Fibroblast of skin of back (primary cell): ENCODE measurements around the gene GSTM4.

Source experiments
- DNase-seq: peaks from one replicate; pipeline ENCODE4 v3.0.0-alpha.2; 2013

GSTM4 gene

DNA sequence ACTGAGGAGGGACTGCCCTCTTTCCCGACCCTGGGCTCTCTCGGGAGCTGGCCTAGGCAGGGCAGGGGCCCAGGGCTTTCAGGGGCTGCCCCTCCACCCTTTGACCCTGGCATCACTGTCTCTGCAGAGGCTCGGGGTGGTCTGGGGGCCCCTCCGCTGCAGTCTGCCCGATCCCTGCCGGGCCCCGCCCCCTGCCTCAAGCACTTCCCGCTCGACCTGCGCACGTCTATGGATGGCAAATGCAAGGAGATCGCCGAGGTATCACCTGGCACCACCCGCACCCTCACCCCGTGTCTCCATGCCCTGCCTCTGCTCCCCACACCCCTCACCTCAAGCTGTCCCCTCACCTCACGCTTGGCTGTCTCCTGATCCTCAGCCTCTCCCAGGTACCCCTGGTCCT lies 30.7 kb upstream of the GSTM4 start:
- no peak for DNase-seq

DNA sequence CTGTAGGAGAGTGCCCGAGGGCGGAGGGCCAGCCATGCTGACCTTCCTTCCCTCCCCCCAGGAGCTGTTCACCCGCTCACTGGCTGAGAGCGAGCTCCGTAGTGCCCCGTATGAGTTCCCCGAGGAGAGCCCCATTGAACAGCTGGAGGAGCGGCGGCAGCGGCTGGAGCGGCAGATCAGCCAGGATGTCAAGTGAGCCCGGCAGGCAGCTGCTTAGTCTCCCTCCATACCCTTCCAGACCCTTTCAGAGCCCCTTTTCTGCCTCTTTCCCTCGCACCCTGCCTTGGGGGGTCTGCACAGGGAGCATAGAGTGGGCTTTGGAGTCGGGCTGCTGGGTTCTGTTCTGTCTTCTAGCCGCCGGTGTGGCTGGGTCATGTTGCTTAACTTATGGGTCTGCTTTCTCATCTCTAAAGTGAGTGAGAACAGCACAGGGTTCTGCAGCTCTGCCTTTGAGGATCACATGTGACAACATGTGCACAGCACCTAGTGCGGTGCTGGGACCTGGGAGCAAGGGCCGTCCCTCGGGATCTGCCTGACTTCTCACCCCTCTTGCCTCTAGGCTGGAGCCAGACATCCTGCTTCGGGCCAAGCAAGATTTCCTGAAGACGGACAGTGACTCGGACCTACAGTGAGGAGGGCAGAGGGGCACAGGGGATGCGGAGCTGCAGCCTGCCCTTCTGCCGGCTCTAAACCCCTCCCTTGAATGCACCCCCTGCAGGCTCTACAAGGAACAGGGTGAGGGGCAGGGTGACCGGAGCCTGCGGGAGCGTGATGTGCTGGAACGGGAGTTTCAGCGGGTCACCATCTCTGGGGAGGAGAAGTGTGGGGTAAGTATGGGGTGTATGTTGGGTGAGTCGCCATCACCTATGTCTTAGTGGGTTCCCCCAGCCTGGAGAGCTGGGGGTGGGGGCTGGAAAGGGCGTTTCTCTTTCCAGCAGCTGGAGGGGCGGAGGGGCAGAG lies 30.0 kb upstream of the GSTM4 start:
- no peak for DNase-seq

DNA sequence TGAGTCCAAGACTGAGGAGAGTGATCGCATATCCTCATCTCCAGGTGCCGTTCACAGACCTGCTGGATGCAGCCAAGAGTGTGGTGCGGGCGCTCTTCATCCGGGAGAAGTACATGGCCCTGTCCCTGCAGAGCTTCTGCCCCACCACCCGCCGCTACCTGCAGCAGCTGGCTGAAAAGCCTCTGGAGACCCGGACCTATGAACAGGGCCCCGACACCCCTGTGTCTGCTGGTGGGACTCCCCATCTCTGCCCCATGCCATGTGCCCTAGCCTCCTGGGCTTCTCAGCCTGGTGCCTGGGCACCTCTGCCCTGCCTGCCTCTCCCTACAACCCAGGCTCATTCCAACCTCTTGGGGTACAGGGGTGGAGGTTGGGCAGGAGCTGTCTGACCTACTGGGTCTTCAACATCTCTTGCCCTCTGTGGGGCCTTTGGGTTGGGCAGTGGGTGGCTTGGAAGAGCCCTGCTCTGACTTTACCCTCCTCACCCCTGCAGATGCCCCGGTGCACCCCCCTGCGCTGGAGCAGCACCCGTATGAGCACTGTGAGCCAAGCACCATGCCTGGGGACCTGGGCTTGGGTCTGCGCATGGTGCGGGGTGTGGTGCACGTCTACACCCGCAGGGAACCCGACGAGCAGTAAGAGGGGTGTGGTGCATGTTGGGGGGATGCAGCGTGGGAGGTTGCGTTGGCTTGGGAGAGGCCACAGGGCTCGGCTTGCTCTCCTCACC lies 29.1 kb upstream of the GSTM4 start:
- DNase-seq: no peak

- DNase-seq: no peak
Observed at GRCh38 chr1:109627692-109628399, 28.1 kb upstream of the GSTM4 start.

DNA sequence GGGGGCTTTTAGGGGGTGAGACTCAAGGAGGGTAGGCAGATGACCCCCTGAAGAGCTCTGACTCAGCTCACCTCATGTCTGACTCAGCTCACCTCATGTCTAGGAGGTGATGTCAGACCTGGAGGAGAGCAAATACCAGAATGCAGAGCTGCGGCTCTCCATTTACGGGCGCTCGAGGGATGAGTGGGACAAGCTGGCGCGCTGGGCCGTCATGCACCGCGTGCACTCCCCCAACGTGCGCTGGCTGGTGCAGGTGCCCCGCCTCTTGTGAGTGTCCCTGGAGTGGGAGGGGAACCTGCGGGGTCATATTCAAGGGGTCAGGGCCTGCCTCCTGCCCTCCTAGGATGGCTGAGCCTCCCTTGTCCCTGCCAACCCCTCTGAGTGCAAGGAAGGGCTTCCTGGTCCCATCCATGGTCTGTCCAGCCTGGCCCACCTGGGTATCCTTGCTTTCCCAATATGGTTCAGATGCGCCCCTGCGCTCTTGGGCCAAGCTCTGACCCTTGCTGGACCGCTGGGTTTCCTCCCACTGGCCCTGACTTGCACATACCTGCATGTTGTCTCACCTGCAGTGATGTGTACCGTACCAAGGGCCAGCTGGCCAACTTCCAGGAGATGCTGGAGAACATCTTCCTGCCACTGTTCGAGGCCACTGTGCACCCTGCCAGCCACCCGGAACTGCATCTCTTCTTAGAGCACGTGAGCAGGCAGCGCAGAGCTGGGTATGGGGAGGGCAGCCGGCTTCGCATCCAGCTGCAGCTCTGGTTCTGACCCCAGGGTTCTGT lies 27.2 kb upstream of the GSTM4 start:
- no peak for DNase-seq

DNA sequence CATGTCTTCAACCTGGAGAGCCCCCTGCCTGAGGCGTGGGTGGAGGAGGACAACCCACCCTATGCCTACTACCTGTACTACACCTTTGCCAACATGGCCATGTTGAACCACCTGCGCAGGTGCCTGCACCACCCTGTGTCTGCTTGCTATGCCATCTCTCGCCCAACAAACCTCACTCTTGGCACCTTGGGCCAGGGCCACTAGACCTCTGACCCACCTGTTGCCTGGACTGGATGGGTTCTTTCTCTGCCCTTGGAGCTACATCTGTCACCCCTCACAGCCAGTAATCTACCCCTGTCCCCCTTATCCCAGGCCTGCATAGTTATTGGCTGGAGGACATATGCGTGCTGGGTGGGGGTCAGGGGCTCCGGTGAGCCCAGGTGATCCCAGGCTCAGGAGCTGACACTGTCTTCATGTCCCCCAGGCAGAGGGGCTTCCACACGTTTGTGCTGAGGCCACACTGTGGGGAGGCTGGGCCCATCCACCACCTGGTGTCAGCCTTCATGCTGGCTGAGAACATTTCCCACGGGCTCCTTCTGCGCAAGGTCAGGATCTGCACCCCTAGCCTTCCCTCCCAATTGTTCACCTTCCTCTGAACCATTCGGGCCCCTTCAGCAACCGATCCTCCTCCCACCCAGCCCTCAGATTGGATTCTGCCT lies 26.4 kb upstream of the GSTM4 start:
- DNase-seq: no peak

GRCh38 chr1:109630081-109630897 lies 25.6 kb upstream of the GSTM4 start:
- DNase-seq: no peak

DNA sequence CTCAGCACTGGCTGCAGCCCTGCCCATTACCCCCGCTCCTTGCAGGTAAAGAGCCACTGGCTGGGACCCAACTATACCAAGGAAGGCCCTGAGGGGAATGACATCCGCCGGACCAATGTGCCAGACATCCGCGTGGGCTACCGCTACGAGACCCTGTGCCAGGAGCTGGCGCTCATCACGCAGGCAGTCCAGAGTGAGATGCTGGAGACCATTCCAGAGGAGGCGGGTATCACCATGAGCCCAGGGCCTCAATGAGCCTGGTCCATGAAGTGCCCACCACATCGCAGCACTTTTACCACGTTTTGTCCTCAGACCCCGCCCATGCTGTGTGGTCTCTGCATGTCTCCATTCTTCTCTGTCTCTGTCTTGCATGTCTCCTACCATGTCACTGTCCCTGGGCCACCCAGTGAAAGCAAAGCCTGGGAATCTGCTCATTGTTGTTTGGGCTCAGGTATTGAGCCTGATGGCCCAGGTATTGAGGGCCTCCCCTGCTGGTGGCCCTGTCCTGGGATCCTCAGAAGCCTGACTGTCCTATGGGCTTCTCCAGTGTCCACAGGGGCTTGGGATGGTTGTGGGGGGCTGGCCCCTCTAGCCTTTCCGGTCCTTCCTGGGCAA lies 24.9 kb upstream of the GSTM4 start:
- DNase-seq: no peak

DNA sequence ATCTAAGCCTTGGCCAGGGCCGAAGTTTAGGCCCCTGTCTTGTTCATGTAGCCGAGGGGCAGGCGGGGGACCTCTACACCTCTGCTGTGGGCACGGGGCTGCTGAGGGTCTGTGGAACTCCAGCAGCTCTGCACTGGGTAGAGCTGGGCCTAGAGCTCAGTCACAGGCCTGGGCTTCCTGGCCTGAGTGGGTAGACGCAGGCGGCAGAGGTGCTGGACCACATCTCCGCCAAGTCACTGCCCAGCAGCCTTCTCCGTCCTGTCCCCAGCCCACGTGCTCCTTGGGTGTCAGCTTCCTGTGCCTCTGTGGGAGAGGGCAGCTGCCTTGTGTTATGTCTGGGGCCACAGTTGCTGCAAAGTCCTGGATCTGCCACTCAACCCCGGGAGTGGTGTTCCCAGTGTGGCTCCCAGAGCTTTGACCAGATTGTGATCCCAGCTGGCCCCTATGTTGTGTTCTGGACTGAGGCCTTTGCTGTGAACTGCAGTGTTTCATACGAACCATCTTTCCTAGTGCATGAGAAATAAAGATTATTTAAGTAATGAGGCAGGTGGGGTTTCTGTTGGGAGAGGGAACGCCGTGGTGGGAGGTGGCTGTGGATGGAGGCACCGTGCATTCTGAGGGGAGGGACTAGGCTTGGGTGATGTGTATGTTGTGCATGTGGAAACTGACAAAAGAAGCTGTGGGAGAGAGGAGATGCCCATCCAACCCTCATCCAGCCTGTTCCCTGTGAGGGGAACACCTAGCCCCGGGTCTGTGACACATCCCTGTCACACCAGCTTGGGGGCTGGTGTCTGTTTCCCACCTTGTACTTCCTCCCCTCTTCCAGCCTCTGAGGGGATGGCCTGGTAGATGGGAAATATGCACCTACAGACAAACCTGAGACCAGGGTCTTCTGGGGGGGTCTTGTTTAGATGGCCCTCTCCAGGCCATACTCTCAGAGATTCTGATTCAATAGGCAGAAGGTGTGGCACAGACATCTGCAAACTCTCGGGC lies 24.1 kb upstream of the GSTM4 start:
- no peak for DNase-seq

- no peak for DNase-seq
Observed at GRCh38 chr1:109632671-109633346, 23.1 kb upstream of the GSTM4 start.

DNA sequence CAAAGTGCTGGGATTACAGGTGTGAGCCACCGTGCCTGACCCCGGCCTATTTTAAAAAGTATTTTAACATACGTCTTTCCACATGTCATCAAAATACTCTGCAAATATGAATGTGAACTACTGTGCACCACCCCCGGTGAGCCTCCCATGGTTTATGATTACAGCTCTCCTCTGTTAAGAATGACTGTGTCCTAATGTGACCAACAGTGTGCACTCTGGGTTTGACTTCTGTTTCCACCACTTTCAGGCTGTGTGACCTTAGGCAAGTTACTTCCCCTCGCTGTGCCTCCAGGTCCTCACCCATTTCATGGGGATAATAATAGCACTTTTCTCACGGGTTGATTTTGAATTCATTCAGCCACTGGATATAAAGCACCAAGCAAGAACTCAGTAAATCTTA lies 21.6 kb upstream of the GSTM4 start:
- DNase-seq: no peak

- DNase-seq: no peak
Observed at GRCh38 chr1:109634771-109635750, 20.8 kb upstream of the GSTM4 start.

DNA sequence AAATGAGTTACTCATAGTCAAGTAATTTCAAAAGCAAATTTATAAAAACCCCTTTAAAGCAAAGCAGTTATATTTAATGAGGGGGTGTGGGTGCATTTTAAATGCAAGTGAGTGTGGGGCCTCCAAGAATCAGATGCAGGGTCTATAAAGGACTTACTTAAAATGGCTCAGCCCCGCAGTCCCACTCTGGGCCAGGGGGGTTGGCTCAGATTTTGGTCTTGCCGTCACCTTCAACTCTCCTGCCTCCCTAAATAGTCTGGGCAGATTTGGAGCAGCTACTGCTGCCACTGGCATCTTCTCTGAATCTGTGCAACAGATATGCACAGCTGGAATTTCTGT lies 20.1 kb upstream of the GSTM4 start:
- no peak for DNase-seq

DNA sequence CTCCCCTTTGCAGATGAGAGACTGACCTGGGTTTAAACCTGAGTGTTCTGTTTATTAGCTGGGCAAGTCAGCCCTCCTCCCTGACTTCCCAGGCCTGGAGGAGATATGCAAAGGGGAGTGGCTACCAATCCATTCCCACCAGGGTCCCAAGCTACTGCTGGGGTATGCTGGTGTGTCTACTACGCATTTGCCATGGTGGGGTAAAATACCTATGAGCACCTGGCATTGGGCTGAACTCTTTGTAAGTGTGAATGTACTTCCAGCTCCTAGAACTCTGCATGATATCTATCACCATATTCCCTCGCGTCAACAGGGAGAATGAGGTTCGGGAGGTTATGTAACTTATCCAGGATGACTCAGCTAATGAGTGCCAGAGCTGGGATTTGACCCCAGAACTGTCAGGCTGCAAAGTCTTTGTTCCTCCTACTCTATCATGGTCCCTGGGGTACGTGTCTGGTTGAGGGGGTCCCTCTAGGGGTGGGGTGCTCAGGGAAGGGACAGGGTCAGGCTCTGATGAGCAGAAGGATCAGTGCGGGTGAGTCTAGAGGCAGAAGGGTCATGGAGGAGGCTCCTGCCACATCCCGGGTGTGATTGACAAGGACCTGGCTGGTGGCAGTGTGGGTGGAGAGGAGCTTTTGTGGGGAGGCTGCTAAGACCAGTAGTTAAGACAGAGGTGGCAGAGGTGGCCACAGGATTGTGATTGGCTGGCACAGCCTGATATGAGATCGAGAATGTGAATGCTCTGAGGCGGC lies 19.5 kb upstream of the GSTM4 start:
- DNase-seq: peak; percentile 44

DNA sequence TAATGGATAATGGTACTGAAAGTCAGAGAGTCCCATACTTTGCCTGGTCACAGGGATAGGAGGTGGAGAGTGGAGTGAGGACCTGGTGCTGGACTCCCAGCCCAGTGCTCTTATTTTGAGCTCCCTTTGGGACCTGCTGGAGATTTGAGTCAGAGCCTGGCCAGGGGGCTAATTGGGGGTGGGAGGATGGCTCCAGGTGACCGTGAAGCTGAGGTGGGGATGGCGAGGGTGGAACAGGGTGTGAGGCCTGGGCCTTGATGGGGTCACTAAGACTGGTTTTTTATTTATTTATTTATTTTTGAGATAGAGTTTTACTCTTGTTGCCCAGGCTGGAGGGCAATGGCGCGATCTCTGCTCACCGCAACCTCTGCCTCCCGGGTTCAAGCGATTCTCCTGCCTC lies 18.5 kb upstream of the GSTM4 start:
- DNase-seq: no peak

DNA sequence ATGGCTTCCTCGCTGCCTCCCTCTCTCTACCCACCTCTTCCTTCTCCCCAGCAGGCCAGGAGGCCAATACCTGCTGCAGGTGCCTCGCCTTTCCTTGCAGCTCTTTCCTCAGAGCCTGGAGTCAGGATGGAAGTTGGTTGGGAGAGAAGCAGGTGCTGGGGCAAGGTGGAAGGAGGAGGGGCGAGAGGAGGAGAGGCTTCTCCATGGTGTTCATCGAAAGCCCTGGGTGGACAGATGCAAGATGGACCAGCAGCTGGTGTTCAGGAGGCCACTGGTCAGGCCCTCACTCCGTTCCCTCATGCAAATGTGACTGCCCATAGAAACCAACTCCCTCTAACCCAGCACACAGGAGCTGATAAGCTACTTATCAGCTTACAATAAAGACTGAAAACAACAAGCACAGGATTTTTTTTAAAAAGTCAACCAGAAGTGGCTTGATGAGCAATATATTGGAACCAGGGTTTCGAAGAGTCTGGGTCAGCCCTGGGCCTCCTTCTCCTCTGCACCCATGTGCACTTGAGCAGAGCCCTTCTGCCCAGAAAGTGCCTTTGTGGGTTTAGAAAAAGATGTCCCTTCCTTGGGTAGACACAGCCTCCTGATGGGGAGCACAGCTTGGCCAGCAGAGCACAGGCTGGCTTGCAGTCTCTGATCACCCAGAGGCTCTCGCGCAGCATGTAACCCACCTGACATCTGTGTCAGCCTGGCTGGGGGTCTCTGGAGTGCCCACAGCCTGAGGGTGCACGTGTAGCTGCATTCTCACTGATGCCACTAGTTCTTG lies 16.6 kb upstream of the GSTM4 start:
- DNase-seq: no peak
